GM03348 (cell line): ENCODE measurements around the gene DTD1.
"Not testable (repeated sequence)": the region's sequence is repeated elsewhere in the genome, so short reads cannot be mapped to it uniquely, and the experiment has no call there.

Experiments
- DNase-seq: peaks from one replicate; pipeline ENCODE4 v3.0.0; 2012; ENCODE audit warnings: low spot score

DTD1 gene

GRCh38 chr20:18742841-18743240, 155.0 kb downstream of the DTD1 start:
- DNase-seq = no peak

GRCh38 chr20:18743665-18744440, 156.0 kb downstream of the DTD1 start:
- no peak for DNase-seq

DNA sequence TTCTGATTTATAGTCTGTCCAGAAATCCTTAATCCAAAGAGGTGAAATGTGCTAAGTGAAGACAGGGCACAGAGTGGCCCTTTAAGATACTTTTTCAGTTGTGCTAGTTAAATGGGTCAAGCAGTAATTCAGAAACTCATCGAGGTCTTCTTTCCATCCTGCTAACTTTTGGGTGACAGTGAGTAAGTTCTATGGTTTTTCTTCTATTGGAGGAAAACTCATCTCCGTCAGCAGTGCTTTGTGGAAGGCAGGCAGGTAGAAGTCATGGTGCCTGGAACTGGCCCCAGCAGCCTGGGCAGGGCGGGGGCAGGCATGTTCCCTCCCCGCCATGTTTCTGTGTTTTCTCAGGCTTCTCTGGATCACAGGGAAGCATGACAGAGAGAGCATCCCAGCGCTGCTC, 159.2 kb downstream of the DTD1 start:
- DNase-seq = no peak

GRCh38 chr20:18748987-18749386, 161.1 kb downstream of the DTD1 start:
- DNase-seq = no peak

DNA sequence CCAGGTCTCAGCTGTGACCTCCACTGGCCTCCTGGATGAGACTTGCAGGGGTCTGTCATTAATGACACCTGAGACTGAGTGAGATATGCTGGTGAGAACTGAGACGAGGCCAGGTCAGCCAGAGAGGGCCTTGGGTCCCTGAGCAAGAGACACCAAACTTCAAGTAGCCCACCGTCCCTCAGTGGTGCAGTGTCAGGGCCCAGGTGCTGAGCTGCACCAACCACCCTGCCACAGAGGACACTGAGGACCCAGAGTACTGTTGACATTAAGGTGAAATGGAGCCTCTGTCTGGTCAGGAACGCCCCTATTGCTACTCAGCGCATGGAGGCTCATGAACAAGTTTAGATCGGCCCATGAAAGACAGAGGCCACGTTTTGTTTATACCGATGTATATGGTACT, 161.7 kb downstream of the DTD1 start:
- DNase-seq = no peak

- no peak for DNase-seq
These were observed 162.9 kb downstream of the DTD1 start for GRCh38 chr20:18750735-18751134.

- no peak for DNase-seq
These were observed 166.3 kb downstream of the DTD1 start for GRCh38 chr20:18754030-18754652.

DNA sequence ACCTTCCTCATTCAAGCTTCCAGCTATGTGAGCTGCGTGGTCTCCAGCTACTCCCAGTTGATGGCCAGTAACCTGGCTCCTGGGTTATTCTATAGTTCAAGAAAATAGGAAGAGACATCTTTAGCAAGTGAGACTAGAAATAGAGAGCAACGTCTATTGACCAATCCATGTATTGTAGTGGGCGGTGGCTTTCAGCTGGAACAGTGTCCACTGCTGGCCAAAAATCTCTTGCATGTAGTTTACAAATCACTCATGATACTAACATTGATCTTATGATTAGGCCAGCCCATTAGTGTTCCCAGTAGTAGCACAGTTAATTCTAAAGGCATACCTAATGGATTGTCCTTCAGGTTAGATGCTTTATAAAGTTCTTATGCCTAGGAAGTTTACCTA, 166.8 kb downstream of the DTD1 start:
- DNase-seq = no peak

GRCh38 chr20:18760852-18761251, 173.0 kb downstream of the DTD1 start:
- DNase-seq = not testable (repeated sequence)

DNA sequence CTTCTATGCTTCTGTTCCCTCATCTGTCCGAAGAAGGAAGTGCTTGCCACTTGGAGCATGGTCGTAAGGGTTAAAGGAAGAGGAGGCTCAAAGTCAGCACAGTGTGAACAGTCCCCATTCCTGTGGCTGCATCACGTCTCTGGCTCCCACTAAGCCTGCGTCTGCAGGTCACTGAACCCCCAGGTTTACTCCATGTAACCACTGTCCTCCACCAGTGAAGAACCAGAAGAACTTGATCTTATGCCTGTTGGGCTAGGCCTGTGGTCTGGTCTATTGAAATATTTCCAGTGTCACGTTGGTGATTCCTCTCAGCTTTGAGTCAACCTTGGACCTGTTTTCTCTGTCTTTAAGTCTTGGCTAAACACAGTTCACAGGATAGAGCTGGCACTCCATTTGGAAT, 179.8 kb downstream of the DTD1 start:
- DNase-seq = no peak

- DNase-seq = no peak
These were observed 185.7 kb downstream of the DTD1 start for GRCh38 chr20:18773566-18773965.

DNA sequence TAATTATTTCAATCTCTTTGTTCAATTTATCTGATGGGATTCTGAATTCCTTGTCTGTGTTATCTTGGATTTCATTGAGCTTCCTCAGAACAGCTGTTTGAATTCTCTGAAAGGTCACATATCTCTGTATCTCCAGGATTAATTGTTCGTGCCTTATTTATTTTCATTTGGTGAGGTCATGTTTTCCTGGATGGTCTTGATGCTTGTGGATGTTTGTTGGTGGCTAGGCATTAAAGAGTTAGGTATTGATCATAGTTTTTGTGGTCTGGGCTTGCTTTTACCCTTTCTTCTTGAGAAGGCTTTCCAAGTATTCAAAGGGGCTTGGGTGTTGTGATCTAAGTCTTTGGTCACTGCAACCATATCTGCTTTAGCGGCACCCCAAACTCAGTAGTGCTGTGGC, 186.4 kb downstream of the DTD1 start:
- no peak for DNase-seq

DNA sequence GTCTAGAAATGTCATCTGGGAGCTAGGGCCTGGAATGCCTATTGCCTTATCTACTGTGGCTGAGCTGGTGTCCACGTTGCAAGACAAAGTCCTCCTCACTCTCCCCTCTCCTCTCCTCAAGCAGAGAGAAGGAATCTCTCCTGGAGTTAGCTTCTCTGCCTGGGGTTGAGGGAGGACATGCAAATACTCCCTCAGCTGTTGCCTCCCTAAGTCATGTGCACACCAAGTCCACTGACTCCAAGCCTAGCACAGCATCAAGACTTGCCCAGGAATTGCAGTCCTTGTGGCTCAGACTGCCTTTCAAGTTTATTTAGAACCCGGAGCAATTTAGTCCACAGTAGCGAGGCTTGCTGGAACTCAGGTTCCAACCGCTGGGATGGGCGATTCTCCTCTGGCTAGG, 187.8 kb downstream of the DTD1 start:
- DNase-seq = no peak

- DNase-seq = no peak
These were observed 191.0 kb downstream of the DTD1 start for GRCh38 chr20:18778690-18779392.

DNA sequence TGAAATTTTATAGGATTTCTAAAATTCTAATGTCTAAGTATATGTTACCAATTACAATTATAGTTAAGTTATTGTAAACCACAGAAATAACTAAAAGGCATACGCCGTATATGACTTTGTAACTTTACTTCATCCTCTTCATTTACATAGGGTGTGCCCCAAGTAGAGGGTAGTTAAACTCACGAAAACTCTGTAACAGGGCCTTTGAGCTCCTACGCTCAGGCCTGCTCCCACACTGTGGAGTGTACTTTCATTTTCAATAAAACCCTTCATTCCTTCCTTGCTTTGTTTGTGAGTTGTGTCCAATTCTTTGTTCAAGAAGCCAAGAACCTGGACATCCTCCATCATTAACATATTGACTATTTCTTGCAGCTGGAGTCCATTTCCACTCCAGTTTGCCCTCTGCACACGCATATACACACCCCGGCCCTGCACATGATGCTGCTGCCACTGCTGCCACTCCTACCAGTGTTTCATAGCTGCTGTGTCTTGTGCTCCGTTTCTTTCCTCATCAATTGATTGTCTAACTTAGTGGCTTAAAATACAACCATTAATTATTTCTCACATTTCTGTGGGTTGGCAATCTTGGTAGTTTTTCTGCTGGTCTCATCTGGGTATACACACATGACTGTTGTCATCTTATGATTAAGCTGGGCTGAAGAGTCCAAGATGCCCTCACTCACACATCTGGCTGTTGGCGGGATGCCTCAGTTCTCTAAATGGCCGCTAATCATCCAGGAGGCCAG, 192.7 kb downstream of the DTD1 start:
- DNase-seq = no peak

GRCh38 chr20:18781509-18781908, 193.7 kb downstream of the DTD1 start:
- DNase-seq = no peak

GRCh38 chr20:18783385-18783959, 195.6 kb downstream of the DTD1 start:
- no peak for DNase-seq

GRCh38 chr20:18787046-18787445, 199.2 kb downstream of the DTD1 start:
- DNase-seq = not testable (repeated sequence)

- no peak for DNase-seq
These were observed 200.2 kb downstream of the DTD1 start for GRCh38 chr20:18788021-18788420.

- no peak for DNase-seq
These were observed 202.9 kb downstream of the DTD1 start for GRCh38 chr20:18790787-18791186.

DNA sequence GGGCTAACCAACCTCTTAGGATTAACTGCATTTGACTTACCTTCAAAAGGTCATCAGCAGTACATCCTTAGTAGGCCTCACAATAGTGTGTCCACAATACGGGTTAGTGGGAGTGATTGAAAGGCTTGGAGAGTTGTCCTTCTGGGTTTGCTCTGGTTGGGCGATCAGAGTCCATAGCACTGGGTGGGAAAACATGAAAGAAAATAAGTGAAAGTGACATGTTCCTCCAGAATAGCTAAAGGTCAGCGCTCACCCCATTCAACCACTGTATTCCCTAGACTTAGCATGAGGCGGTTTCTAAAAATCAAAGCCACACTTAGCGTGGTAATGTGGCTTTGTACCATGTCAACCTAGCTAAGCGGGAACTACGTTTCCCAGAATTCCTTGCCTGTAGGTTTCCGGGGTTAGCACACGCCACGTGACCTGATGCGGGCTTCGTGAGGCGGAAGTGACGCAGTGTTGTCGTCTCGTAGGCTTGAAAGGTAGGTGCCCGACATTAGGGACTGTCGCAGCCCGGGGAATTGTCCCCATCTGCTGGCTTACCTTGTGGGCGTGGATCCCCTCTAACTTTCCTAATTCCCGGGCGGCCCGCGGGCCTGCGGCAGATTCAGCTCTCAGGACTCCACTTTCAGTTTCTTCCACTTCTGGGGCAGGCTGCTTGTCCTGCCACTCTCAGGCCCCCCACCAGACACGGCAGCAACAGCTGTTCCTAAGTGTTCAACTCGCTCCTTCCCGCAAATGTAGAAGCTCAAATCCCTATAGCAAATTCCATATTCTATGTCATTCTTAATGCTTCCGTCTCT, 206.0 kb downstream of the DTD1 start:
- DNase-seq = peak; percentile 93
